GM23248 (cell line): Measurements from ENCODE around the gene GSTM2.
"Not testable (repeated sequence)": the region's sequence is repeated elsewhere in the genome, so short reads cannot be mapped to it uniquely, and the experiment has no call there.

Experiments used
- EZH2 ChIP-seq: fragments of 200-600 bp; sonication (generic); IDR thresholded peaks from 2 replicates; pipeline ENCODE4 v1.6.1; 2018; ENCODE audit warnings: antibody characterized with exemption, mild to moderate bottlenecking; ENCODE audit not compliant: insufficient read depth, poor library complexity, severe bottlenecking
- EZH2phosphoT487 ChIP-seq: fragments of 200-600 bp; sonication (generic); IDR thresholded peaks from 2 replicates; pipeline ENCODE4 v1.6.1; 2018; ENCODE audit warnings: antibody characterized with exemption, moderate library complexity, mild to moderate bottlenecking, low read depth; ENCODE audit not compliant: insufficient read depth

DNA sequence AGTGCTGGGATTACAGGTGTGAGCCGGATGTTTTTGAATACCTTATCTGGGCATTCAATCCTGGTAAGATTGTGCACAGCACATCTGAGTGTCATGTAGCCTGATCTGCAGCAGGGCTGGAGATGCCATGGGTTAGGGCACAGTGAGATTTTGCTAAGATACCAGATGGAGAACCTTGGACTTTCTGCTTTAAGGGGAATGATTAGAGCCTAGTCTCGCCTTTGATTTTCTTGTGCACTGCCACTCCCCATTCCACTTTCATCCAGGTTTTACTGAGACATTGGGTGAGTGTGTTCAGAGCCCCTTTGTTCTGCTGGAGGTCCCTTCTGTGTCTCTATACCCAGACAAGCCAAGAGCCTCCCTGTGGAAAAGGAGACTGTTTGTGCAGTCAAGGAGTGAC lies 6.0 kb downstream of the GSTM2 start:
- TF ChIP-seq EZH2, EZH2phosphoT487: not testable (repeated sequence)
